Endothelial cell of umbilical vein (primary cell): Measurements from ENCODE around the gene GALNT10. TPM values are rescaled to one million over a fixed set of nuclear protein-coding genes. Genes with fewer than 3 reads are reported as not detected.

Experiments used
- BruUV-seq: library from RNA; stranded (reverse); fragments of 400-500 nt; replicated peaks from 2 replicates; lab custom pipeline; 2021; lab: Mats Ljungman, UMichigan
- CTCF ChIA-PET: fragments of 300-600, 350-600 bp; sonication (Branson Sonifier 250); formaldehyde crosslinking; loops from one replicate; lab custom pipeline; 2021; ENCODE audit warnings: antibody characterized with exemption, inconsistent platforms; lab: Charles Lee
- POLR2A ChIA-PET: fragments of 300-600, 350-600 bp; sonication (Branson Sonifier 250); formaldehyde crosslinking; loops from one replicate; lab custom pipeline; 2021; ENCODE audit warnings: antibody characterized with exemption, inconsistent platforms; lab: Charles Lee
- DNase-seq: peaks from one replicate; pipeline ENCODE4 v3.0.0-alpha.2; 2011; ENCODE audit warnings: low read depth, low spot score
- FAIRE-seq: peaks from 2 replicates; lab custom pipeline; 2011; peaks lifted over from hg19 to GRCh38; lab: Jason Lieb, UNC
- H2AFZ ChIP-seq: 2 replicates; pipeline ENCODE4 v1.6.0; 2012; ENCODE audit warnings: low read depth, low read length, control low read depth, inconsistent platforms
- H3K27ac ChIP-seq: 2 replicates; pipeline ENCODE4 v1.5.1; 2011; ENCODE audit warnings: low read depth, mild to moderate bottlenecking, control low read depth, low read length, moderate library complexity; ENCODE audit not compliant: insufficient read depth
- H3K27me3 ChIP-seq, 2 experiments: 2 replicates each; pipeline versions ENCODE4 v1.6.0 to v1.6.1; 2011; ENCODE audit warnings: low read length in 2 of 2, mixed read lengths in 1 of 2; ENCODE audit not compliant: control insufficient read depth in 2 of 2, insufficient read depth in 2 of 2
- H3K36me3 ChIP-seq, 2 experiments: 2 replicates in 1 of 2; 3 replicates in 1 of 2; pipeline ENCODE4 v1.5.1; 2011; ENCODE audit warnings: low read length in 2 of 2, mild to moderate bottlenecking in 1 of 2, moderate library complexity in 1 of 2; ENCODE audit not compliant: control insufficient read depth in 2 of 2, insufficient read depth in 2 of 2; ENCODE audit errors: extremely low read depth in 1 of 2
- H3K4me1 ChIP-seq: 3 replicates; pipeline ENCODE4 v1.5.1; 2011; ENCODE audit warnings: mild to moderate bottlenecking, low read length; ENCODE audit not compliant: control insufficient read depth, insufficient read depth; ENCODE audit errors: extremely low read depth
- H3K4me2 ChIP-seq: 2 replicates; pipeline ENCODE4 v1.6.1; 2011; ENCODE audit warnings: low read length, control low read depth, mixed read lengths; ENCODE audit not compliant: insufficient read depth
- H3K4me3 ChIP-seq, 3 experiments: fragments of 200-600 bp in 1 of 3; sonication (generic), shearing (Covaris generic) in 1 of 3; replicated peaks in 1 of 3; 2 replicates each; pipeline ENCODE4 v1.5.1; 2011 to 2016; ENCODE audit warnings: control low read depth in 3 of 3, low read length in 3 of 3, mild to moderate bottlenecking in 2 of 3, inconsistent platforms in 1 of 3, low read depth in 1 of 3, moderate library complexity in 1 of 3; ENCODE audit not compliant: insufficient read depth in 1 of 3
- H3K79me2 ChIP-seq: 2 replicates; pipeline ENCODE4 v1.6.0; 2012; ENCODE audit warnings: low read length, inconsistent platforms; ENCODE audit not compliant: control insufficient read depth, insufficient read depth
- H3K9ac ChIP-seq: replicated peaks from 2 replicates; pipeline ENCODE3; 2011; ENCODE audit warnings: low read length, control low read depth; ENCODE audit not compliant: insufficient read depth; ENCODE audit errors: extremely low read depth
- H3K9me1 ChIP-seq: replicated peaks from 3 replicates; pipeline ENCODE4 v1.6.0; 2011; ENCODE audit warnings: mild to moderate bottlenecking, low read length; ENCODE audit not compliant: control insufficient read depth, insufficient read depth; ENCODE audit errors: extremely low read depth
- H3K9me3 ChIP-seq: replicated peaks from 2 replicates; pipeline ENCODE4 v1.5.1; 2012; ENCODE audit warnings: low read length, inconsistent platforms; ENCODE audit not compliant: control insufficient read depth, insufficient read depth
- H4K20me1 ChIP-seq: replicated peaks from 2 replicates; pipeline ENCODE3; 2011; ENCODE audit warnings: mild to moderate bottlenecking, low read length; ENCODE audit not compliant: control insufficient read depth, insufficient read depth; ENCODE audit errors: extremely low read depth
- EZH2 ChIP-seq: IDR thresholded peaks from 2 replicates; pipeline ENCODE4 v1.6.1; 2012; ENCODE audit warnings: borderline replicate concordance, low read depth, mild to moderate bottlenecking, moderate library complexity, low read length, inconsistent platforms; ENCODE audit not compliant: severe bottlenecking
- FOS ChIP-seq: IDR thresholded peaks from 2 replicates; pipeline ENCODE4 v1.6.1; 2011; ENCODE audit warnings: mild to moderate bottlenecking, low read length, moderate library complexity, borderline replicate concordance; ENCODE audit not compliant: insufficient read depth
- GATA2 ChIP-seq: IDR thresholded peaks from 2 replicates; pipeline ENCODE4 v1.7.0; 2011; ENCODE audit warnings: low read depth, mild to moderate bottlenecking, moderate library complexity, mixed read lengths, low read length; ENCODE audit not compliant: insufficient read length, insufficient read depth
- JUN ChIP-seq: IDR thresholded peaks from 2 replicates; pipeline ENCODE4 v1.6.1; 2011; ENCODE audit warnings: borderline replicate concordance, low read depth; ENCODE audit not compliant: insufficient read length, insufficient read depth
- MYC ChIP-seq: IDR thresholded peaks from one replicate; pipeline ENCODE4 v1.6.1; 2011; ENCODE audit warnings: mild to moderate bottlenecking, low read depth, low read length
- POLR2A ChIP-seq: IDR thresholded peaks from 2 replicates; pipeline ENCODE4 v1.6.1; 2012; ENCODE audit warnings: low read depth, mild to moderate bottlenecking, control low read depth, low read length
- POLR2AphosphoS5 ChIP-seq: IDR thresholded peaks from 2 replicates; pipeline ENCODE4 v1.6.1; 2012; ENCODE audit warnings: low read depth, mild to moderate bottlenecking, control low read depth, low read length, moderate library complexity; ENCODE audit not compliant: insufficient read depth
- dilution Hi-C: fragments of 300-500 bp; cut with MboI; formaldehyde crosslinking; loops from one replicate; pipeline ENCODE4 v1.15.0; 2019; ENCODE audit warnings: low sequenced_read_pairs; ENCODE audit not compliant: extremely low pct_ligation_motif_present
- intact Hi-C: fragments of 100-400 bp; cut with micrococcal nuclease; formaldehyde crosslinking; loops from one replicate; pipeline ENCODE4 v1.10.0; 2022
- polyA plus RNA-seq, 4 experiments: library from polyadenylated mRNA; depleted of rRNA in 3 of 4; stranded (reverse) in 3 of 4; unstranded in 1 of 4; fragments of >200 nt; gene quantifications; 2 replicates each; pipeline versions ENCODE4 v1.2.1 to v1.2.3, GENCODE V29; 2011 to 2012; ENCODE audit warnings: missing spikeins in 1 of 4
- total RNA-seq: library from RNA; stranded (reverse); gene quantifications from 2 replicates; pipeline ENCODE4 v1.2.3, GENCODE V29; 2021
- TF ChIP-seq, protein P1 (sequence below): IDR thresholded peaks from 2 replicates; pipeline ENCODE4 v1.6.1; 2011; ENCODE audit not compliant: insufficient read depth, insufficient read length
- TF ChIP-seq, protein P2 (sequence below), 2 donors: IDR thresholded peaks; 1 replicate in 1 of 2; 2 replicates in 1 of 2; pipeline ENCODE4 v1.5.1; 2011; ENCODE audit warnings: low read length in 2 of 2, mild to moderate bottlenecking in 2 of 2, moderate library complexity in 2 of 2, control low read depth in 1 of 2, inconsistent platforms in 1 of 2, low read depth in 1 of 2; ENCODE audit not compliant: insufficient read depth in 1 of 2; ENCODE audit errors: extremely low read depth in 1 of 2

The GALNT10 gene
- total and polyA plus RNA-seq, 2 donors (not counting 3 experiments of a cell fraction or from before 2014, with no cell fraction given) = 70.2 to 77.6 TPM

DNA sequence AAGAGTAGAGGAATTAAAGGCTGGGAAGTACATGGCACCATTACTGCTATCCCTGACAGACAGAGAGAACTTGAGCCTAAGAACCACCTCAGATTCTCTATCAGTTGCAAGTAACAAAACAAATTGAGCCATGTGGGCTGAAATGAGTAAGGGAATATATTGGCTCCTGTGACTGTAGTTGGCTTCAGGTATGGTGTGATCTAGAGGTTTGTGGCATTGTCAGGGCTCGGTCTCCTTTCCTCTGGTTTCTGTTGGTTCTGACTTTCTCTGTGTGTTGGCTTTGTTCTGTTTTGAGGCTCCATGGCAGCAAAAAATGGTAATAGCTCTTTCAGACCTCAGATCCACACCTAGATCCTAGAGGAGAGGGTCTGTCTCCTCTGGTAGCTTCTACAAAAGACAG lies 5.7 kb downstream of the GALNT10 start:
- intact Hi-C loops (loop anchor here (2.0 kb wide), 1 partner anchor 91 kb away; no protein-coding TSS in a partner anchor), dilution Hi-C loops (no loop called here)
- H3K4me2 ChIP-seq = no peak overlapping the region
- TF ChIP-seq MYC (no peak), GATA2 (no peak), FOS (no peak), POLR2AphosphoS5 (no peak), JUN (no peak), EZH2 (no peak), POLR2A (no peak)
- TF ChIP-seq, protein P1, sequence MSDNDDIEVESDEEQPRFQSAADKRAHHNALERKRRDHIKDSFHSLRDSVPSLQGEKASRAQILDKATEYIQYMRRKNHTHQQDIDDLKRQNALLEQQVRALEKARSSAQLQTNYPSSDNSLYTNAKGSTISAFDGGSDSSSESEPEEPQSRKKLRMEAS = no peak
- TF ChIP-seq, protein P2, sequence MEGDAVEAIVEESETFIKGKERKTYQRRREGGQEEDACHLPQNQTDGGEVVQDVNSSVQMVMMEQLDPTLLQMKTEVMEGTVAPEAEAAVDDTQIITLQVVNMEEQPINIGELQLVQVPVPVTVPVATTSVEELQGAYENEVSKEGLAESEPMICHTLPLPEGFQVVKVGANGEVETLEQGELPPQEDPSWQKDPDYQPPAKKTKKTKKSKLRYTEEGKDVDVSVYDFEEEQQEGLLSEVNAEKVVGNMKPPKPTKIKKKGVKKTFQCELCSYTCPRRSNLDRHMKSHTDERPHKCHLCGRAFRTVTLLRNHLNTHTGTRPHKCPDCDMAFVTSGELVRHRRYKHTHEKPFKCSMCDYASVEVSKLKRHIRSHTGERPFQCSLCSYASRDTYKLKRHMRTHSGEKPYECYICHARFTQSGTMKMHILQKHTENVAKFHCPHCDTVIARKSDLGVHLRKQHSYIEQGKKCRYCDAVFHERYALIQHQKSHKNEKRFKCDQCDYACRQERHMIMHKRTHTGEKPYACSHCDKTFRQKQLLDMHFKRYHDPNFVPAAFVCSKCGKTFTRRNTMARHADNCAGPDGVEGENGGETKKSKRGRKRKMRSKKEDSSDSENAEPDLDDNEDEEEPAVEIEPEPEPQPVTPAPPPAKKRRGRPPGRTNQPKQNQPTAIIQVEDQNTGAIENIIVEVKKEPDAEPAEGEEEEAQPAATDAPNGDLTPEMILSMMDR (IDR thresholded peaks at IDR 0.05; ENCODE audit: extremely low read depth in 1 of 2, insufficient read depth in 1 of 2, low read depth in 1 of 2, low read length in 2 of 2) = no peak
- no peak overlapping the region for H3K27ac ChIP-seq
- H3K27me3 ChIP-seq = no peaks in the 10 kb centered on the region
- H3K9ac ChIP-seq = no peak overlapping the region
- BruUV-seq = no TSS peak
- H2AFZ ChIP-seq = no peak overlapping the region
- DNase-seq = no peak
- H4K20me1 ChIP-seq = no peaks in the 10 kb centered on the region
- no peaks in the 10 kb centered on the region for H3K9me3 ChIP-seq
- no peak overlapping the region for H3K4me3 ChIP-seq
- no peak for FAIRE-seq
- H3K9me1 ChIP-seq = no peaks in the 10 kb centered on the region
- peaks cover 50% of the 10 kb centered on the region for H3K4me1 ChIP-seq
- peaks cover 14% of the 10 kb centered on the region for H3K79me2 ChIP-seq
- ChIA-PET CTCF (interaction anchor here (1.2 to 4.9 kb wide), 12 partner anchors 9 to 222 kb away, joined by 4 to 64 read pairs (median 8); no protein-coding TSS in a partner anchor), POLR2A (no interaction called here)
- peaks cover 0 to 6% of the 10 kb centered on the region in 2 experiments for H3K36me3 ChIP-seq
